Measurements from ENCODE around the gene HSPB7. TPM values are rescaled to one million over a fixed set of nuclear protein-coding genes. Genes with fewer than 3 reads are reported as not detected.

Gene HSPB7
- total RNA-seq, 1 experiment from 2014 or later, result not detected

GRCh38 chr1:15975805-15976680 lies 41.8 kb downstream of the HSPB7 start, which contains the start of gene ZBTB17:
ZBTB17 (minus strand) TSS chr1:15976101; CDS start chr1:15948495, 27,606 bp downstream.
- peak; percentile 82 for DNase-seq (ENCODE audit: low spot score)

GRCh38 chr1:15975358-15975804 lies 42.5 kb downstream of the HSPB7 start:
- no peak for DNase-seq (ENCODE audit: low spot score)

GRCh38 chr1:15974855-15975254 lies 43.0 kb downstream of the HSPB7 start:
- no peak for DNase-seq (ENCODE audit: low spot score)

- DNase-seq (ENCODE audit: low spot score), result no peak
Measured at GRCh38 chr1:15973772-15974171, 44.1 kb downstream of the HSPB7 start.

- DNase-seq (ENCODE audit: low spot score), result no peak
Measured at GRCh38 chr1:15972409-15972808, 45.4 kb downstream of the HSPB7 start.

- no peak for DNase-seq (ENCODE audit: low spot score)
Measured at GRCh38 chr1:15970911-15971310, 46.9 kb downstream of the HSPB7 start.

GRCh38 chr1:15969321-15969880 lies 48.4 kb downstream of the HSPB7 start:
- no peak for DNase-seq (ENCODE audit: low spot score)

- no peak for DNase-seq (ENCODE audit: low spot score)
Measured at GRCh38 chr1:15968172-15968571, 49.7 kb downstream of the HSPB7 start.

GRCh38 chr1:15966956-15967344 lies 50.9 kb downstream of the HSPB7 start:
- DNase-seq (ENCODE audit: low spot score), result no peak

- no peak for DNase-seq (ENCODE audit: low spot score)
Measured at GRCh38 chr1:15966081-15966955, 51.5 kb downstream of the HSPB7 start.

GRCh38 chr1:15965228-15965767 lies 52.5 kb downstream of the HSPB7 start:
- no peak for DNase-seq (ENCODE audit: low spot score)

Other genes with a start within 250 kb of the HSPB7 start
- gene UQCRHL, start 210.4 kb downstream of the HSPB7 start, total RNA-seq (2014; rRNA removed; shearing (Covaris generic)), result 0.84 and 1.5 TPM in 2 replicates
- gene SPEN, start 170.3 kb downstream of the HSPB7 start, total RNA-seq (2014; rRNA removed; shearing (Covaris generic)), result 6.9 and 15.8 TPM in 2 replicates
- 23.8 and 25.1 TPM in 2 replicates for gene ZBTB17, start 41.9 kb downstream of the HSPB7 start, total RNA-seq (2014; rRNA removed; shearing (Covaris generic))
- not detected in 2 replicates for gene SRARP, start 13.8 kb downstream of the HSPB7 start, total RNA-seq (2014; rRNA removed; shearing (Covaris generic))
- gene CLCNKA, start 4.0 kb upstream of the HSPB7 start, total RNA-seq (2014; rRNA removed; shearing (Covaris generic)), result not detected in 2 replicates
- gene CLCNKB, start 25.7 kb upstream of the HSPB7 start, total RNA-seq (2014; rRNA removed; shearing (Covaris generic)), result not detected in 2 replicates
- 1.1 and 1.8 TPM in 2 replicates for gene FAM131C, start 55.6 kb upstream of the HSPB7 start, total RNA-seq (2014; rRNA removed; shearing (Covaris generic))
- 54.3 and 78.1 TPM in 2 replicates for gene EPHA2, start 138.0 kb upstream of the HSPB7 start, total RNA-seq (2014; rRNA removed; shearing (Covaris generic))
- 0.50 and 1.1 TPM in 2 replicates for gene ARHGEF19, start 194.6 kb upstream of the HSPB7 start, total RNA-seq (2014; rRNA removed; shearing (Covaris generic))
- 2.5 and 5.5 TPM in 2 replicates for gene CPLANE2, start 219.1 kb upstream of the HSPB7 start, total RNA-seq (2014; rRNA removed; shearing (Covaris generic))